Endothelial cell (in vitro differentiated cells): ENCODE results near the gene NOL12. TPM values are rescaled to one million over a fixed set of nuclear protein-coding genes. Genes with fewer than 3 reads are reported as not detected.

Source experiments
- DNase-seq: peaks from one replicate; pipeline ENCODE4 v3.0.0; 2021; ENCODE audit warnings: low spot score
- H3K27ac Mint-ChIP-seq: one replicate; pipeline ENCODE4 v1.8.0; 2021; ENCODE audit warnings: mixed read lengths, inconsistent platforms; ENCODE audit not compliant: unreplicated experiment
- H3K27me3 Mint-ChIP-seq: one replicate; pipeline ENCODE4 v1.8.0; 2021; ENCODE audit warnings: mild to moderate bottlenecking, moderate library complexity, mixed read lengths, inconsistent platforms; ENCODE audit not compliant: unreplicated experiment
- H3K36me3 Mint-ChIP-seq: one replicate; pipeline ENCODE4 v1.8.0; 2021; ENCODE audit warnings: mild to moderate bottlenecking, low read depth, mixed read lengths, inconsistent platforms; ENCODE audit not compliant: unreplicated experiment
- H3K4me1 Mint-ChIP-seq: one replicate; pipeline ENCODE4 v1.8.0; 2021; ENCODE audit warnings: mild to moderate bottlenecking, mixed read lengths, inconsistent platforms; ENCODE audit not compliant: unreplicated experiment
- H3K4me3 Mint-ChIP-seq: one replicate; pipeline ENCODE4 v1.8.0; 2021; ENCODE audit warnings: mild to moderate bottlenecking, mixed read lengths, inconsistent platforms; ENCODE audit not compliant: unreplicated experiment
- H3K9me3 Mint-ChIP-seq: one replicate; pipeline ENCODE4 v1.8.0; 2021; ENCODE audit warnings: mixed read lengths, inconsistent platforms; ENCODE audit not compliant: unreplicated experiment
- total RNA-seq: library from RNA; stranded (reverse); fragmentation: NEBNext Ultra II Directional; extraction: Animal tissue kit (Norgen Biotek cat#: 25700); gene quantifications from one replicate; pipeline ENCODE4 v1.2.1, GENCODE V29; 2021; ENCODE audit not compliant: unreplicated experiment
- TF ChIP-seq, protein P1 (sequence below): fragments of 200-600 bp; sonication (generic); IDR thresholded peaks from one replicate; pipeline ENCODE4 v1.5.0; 2021; ENCODE audit warnings: antibody characterized with exemption; ENCODE audit not compliant: unreplicated experiment

NOL12 gene
- total RNA-seq, 1 donor from 2014 or later = 15.7 TPM

GRCh38 chr22:37728620-37729019, 42.5 kb downstream of the NOL12 start:
- TF ChIP-seq, protein P1, sequence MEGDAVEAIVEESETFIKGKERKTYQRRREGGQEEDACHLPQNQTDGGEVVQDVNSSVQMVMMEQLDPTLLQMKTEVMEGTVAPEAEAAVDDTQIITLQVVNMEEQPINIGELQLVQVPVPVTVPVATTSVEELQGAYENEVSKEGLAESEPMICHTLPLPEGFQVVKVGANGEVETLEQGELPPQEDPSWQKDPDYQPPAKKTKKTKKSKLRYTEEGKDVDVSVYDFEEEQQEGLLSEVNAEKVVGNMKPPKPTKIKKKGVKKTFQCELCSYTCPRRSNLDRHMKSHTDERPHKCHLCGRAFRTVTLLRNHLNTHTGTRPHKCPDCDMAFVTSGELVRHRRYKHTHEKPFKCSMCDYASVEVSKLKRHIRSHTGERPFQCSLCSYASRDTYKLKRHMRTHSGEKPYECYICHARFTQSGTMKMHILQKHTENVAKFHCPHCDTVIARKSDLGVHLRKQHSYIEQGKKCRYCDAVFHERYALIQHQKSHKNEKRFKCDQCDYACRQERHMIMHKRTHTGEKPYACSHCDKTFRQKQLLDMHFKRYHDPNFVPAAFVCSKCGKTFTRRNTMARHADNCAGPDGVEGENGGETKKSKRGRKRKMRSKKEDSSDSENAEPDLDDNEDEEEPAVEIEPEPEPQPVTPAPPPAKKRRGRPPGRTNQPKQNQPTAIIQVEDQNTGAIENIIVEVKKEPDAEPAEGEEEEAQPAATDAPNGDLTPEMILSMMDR = no peak
- peaks cover 15% of the 10 kb centered on the region for H3K36me3 Mint-ChIP-seq
- H3K4me1 Mint-ChIP-seq = no peaks in the 10 kb centered on the region
- no peak overlapping the region for H3K27ac Mint-ChIP-seq
- DNase-seq = no peak
- H3K4me3 Mint-ChIP-seq = no peak overlapping the region
- H3K27me3 Mint-ChIP-seq = peaks cover 12% of the 10 kb centered on the region
- no peaks in the 10 kb centered on the region for H3K9me3 Mint-ChIP-seq

DNA sequence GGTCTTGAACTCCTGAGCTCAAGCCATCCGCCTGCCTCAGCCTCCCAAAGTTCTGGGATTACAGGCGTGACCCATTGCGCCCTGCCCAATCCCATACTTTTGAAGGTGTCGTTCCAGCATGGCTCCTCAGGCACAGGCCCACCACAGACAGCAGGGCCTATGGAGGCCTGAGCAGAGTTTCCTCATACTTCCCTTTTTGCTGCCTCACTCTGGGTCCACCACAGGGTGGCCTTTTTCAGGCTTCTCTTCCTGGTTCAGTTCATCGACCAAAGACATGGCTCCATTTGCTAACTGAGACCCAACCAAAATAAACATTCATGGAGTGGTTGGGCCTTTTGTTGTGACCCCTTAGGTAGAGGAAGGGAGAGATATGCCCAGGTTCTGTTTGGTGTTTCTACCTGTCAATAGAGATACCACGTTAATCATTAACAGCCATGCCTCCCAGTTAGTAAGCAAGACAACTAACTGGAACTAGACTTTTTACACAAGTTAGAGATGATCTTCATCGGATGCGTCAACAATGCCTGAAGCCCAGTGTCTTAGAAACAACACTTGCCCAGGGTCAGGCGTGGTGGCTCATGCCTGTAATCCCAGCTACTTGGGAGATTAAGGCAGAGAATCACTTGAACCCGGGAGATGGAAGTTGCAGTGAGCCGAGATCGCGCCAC, 45.8 kb downstream of the NOL12 start:
- TF ChIP-seq, protein P1 = no peak
- Mint-ChIP-seq H3K9me3 (no peaks in the 10 kb centered on the region), H3K36me3 (no peaks in the 10 kb centered on the region), H3K4me1 (no peaks in the 10 kb centered on the region), H3K27ac (no peak overlapping the region), H3K4me3 (no peak overlapping the region), H3K27me3 (peaks cover 4% of the 10 kb centered on the region)
- DNase-seq = no peak

DNA sequence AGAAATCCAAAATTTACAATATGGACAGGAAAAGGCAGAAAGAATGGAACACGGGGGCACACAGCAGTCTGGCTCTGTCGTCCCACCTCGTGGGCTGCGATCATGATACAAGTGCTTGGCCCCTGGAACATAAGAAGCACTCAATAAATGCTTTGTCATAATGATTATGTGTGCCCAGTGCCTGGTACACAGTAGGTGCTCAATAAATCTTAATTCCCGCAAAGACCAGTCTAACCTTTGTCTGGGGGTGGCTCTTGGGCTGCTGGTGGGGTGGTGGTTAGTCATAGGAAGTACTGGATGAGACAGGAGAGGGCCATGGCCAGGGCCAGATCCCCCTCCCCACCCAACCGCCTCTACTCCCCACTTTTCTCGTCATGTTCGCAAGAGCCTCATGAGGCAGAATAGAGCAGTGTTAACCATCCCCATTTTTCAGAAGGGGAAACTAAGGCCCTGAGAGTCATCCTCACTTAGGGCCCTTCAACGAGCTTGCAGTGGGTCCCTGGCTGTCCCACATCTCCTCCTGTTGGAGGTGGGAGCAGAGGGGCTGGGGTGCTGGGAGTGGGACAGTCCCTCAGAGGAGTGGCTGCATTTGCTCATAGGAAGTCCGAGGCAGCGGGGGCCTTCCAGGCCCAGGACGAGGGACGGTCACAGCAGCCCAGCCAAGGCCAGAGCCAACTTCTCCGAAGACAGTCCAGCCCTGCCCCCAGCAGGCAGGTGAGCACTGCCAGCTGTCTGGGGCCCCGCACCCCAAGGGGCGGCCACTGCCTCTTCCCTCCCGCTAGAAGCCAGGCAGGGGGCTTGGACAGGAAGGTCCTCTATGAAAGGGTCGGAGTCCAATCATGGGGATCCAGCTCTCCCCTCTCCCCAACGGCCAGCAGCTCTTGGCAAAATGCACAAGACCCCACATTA, 46.8 kb downstream of the NOL12 start:
- H3K9me3 Mint-ChIP-seq = no peaks in the 10 kb centered on the region
- H3K4me3 Mint-ChIP-seq = no peak overlapping the region
- H3K36me3 Mint-ChIP-seq = peaks cover under 1% of the 10 kb centered on the region
- peaks cover 4% of the 10 kb centered on the region for H3K27me3 Mint-ChIP-seq
- no peaks in the 10 kb centered on the region for H3K4me1 Mint-ChIP-seq
- DNase-seq = no peak
- TF ChIP-seq, protein P1 = no peak
- no peak overlapping the region for H3K27ac Mint-ChIP-seq

DNA sequence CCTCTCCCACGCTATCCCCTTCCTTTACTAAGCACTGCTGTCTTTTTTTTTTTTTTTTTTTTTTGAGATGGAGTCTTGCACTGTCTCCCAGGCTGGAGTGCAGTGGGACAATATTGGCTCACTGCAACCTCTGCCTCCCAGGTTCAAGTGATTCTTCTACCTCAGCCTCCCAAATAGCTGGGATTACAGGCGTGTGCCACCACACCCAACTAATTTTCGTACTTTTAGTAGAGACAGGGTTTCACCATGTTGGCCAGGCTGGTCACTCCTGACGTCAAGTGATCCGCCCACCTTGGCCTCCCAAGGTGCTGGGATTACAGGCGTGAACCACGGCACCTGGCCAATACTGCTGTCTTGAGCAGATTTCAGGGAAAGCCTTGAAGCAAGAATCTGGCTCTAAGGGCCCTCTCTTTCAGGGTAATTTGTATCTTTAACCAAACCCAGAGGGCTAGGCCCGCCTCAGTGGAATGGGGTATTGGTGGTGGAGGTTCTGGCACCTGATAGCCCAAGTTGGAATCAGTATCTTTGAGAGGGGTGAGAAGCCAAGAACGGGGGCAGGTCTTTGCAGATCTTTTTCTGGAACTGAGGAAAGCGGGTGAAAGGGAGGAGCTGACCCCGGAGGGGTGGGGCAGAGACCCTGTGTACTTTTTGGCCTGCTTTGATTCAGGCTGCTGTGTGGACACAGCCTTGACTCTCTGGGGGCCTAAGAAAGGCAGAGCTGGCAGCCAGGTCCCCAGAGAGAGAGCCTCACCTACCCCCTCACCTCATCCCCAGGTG, 47.7 kb downstream of the NOL12 start:
- Mint-ChIP-seq H3K27me3 (peaks cover 8% of the 10 kb centered on the region), H3K27ac (no peak overlapping the region), H3K4me3 (no peak overlapping the region), H3K4me1 (no peaks in the 10 kb centered on the region), H3K9me3 (no peaks in the 10 kb centered on the region), H3K36me3 (peaks cover 5% of the 10 kb centered on the region)
- DNase-seq = no peak
- TF ChIP-seq, protein P1 = no peak
